Stimulated activated CD8-positive, alpha-beta memory T cell treated with anti-CD3 and anti-CD28 coated beads, Interleukin-12 subunit alpha, Interleukin-12 subunit beta, amount 100 ng/mL, for 24 hours (primary cell): Measurements from ENCODE around the gene MAPK1IP1L.
"Not testable (repeated sequence)": the region's sequence is repeated elsewhere in the genome, so short reads cannot be mapped to it uniquely, and the experiment has no call there.

Source experiments
- DNase-seq: peaks from one replicate; pipeline ENCODE4 v3.0.0-alpha.2; 2020; ENCODE audit errors: extremely low read depth

Gene MAPK1IP1L

DNA sequence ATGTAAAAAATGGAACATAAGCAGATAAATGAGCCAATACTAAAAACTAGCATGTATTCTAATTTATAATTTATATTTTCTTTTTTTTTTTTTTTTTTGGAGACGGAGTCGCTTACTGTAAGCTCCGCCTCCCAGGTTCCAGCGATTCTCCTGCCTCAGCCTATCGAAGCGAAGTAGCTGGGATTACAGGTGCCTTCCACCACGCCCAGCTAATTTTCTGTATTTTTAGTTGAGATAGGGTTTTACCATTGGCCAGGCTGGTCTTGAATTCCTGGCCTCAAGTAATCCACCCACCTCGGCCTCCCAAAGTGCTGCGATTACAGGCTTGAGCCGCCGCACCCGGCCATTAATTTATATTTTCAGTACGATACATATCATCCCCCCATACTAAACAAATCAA lies 2.7 kb downstream of the MAPK1IP1L start:
- no peak for DNase-seq

- no peak for DNase-seq
Observed at GRCh38 chr14:55057919-55058318, 6.5 kb downstream of the MAPK1IP1L start.

DNA sequence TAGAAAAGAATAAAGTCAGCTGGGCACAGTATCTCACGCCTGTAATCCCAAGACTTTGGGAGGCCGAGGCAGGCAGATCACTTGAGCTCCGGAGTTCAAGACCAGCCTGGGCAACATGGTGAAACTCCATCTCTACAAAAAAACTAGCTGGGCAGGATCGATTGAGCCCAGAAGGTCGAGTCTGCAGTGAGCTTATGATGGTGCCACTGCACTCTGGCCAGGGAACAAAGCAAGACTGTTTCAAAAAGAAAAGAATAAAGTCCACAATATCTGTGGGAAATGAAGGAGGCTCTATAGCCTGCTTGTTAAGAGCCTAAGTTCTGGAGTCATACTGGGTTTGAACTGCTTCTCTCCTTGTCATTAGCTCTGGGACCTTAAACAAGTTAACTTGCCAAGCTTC lies 7.9 kb downstream of the MAPK1IP1L start:
- DNase-seq: no peak

GRCh38 chr14:55062517-55063351 lies 11.3 kb downstream of the MAPK1IP1L start:
- no peak for DNase-seq

DNA sequence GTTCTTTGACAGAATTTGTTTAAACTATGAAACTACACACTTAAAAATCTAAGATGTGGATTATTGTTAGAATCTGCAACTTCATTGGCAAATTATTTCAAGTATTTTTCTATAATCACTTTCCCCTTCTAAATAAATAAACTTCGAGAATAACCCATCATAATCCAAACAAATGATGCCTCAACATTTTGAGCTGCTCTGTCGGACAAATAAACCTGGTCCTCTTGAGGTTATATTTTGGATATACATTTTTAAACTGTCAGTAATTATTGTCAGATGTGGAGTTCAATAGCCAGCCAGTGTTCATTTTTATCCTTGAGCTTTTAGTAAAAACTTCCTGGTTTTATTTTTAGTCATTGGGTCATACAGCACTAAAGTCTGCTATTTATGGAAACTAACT lies 13.4 kb downstream of the MAPK1IP1L start:
- DNase-seq: not testable (repeated sequence)

- no peak for DNase-seq
Observed at GRCh38 chr14:55065411-55065810, 14.0 kb downstream of the MAPK1IP1L start.

GRCh38 chr14:55066223-55066622 lies 14.8 kb downstream of the MAPK1IP1L start:
- DNase-seq: no peak

GRCh38 chr14:55070981-55071411 lies 19.5 kb downstream of the MAPK1IP1L start:
- no peak for DNase-seq

- DNase-seq: no peak
Observed at GRCh38 chr14:55071870-55072640, 20.6 kb downstream of the MAPK1IP1L start.

- DNase-seq: no peak
Observed at GRCh38 chr14:55073856-55074255, 22.4 kb downstream of the MAPK1IP1L start.

DNA sequence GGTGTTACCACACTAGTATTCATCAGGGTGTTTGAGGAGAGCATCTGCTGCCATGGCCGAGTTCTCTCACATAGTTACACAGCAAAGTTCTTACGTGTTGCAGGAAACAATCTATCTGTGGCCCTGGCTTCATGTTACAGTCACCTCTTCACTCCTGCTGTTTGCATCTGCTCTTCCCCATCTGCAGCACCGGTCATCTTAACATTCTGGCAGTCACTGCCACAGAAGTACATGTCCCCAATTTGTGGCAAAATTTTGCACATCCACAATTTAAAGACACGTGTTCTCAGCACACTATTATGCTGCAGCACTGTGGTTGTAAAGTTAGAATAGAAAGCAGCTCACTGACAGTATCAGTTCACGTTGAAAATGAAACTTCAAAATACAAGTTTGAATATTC lies 23.2 kb downstream of the MAPK1IP1L start:
- DNase-seq: no peak

- DNase-seq: no peak
Observed at GRCh38 chr14:55075628-55076175, 24.3 kb downstream of the MAPK1IP1L start.

- no peak for DNase-seq
Observed at GRCh38 chr14:55077170-55078151, 26.0 kb downstream of the MAPK1IP1L start.

- not testable (repeated sequence) for DNase-seq
Observed at GRCh38 chr14:55079961-55080360, 28.5 kb downstream of the MAPK1IP1L start.

GRCh38 chr14:55084401-55085059 lies 33.1 kb downstream of the MAPK1IP1L start:
- DNase-seq: no peak

DNA sequence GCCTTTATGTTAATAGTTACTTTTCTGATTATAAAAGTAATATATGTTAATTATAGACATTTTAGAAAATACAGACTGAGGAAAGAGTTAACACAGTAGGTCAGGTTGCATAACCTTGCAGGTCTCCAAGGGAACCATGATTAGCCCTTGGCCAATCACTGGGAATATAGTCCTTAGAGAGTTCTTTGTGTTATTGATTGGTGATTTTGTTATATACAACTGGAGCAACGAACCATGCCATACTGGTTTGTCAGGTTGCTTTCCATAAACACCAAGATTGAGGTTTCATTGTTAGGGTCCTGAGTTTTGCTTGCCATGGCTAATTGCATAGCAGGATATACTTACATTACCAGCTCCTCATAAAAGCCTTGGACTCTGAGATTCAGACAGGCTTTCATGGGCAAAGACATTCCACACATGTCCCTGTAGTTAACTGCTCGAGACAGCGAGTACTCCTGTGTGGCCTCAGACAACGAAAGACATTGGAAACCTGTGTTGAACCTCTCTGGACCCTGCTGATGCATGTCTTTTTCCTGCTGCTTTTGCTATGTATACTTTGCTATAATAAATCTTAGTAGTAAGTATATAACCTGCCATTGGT lies 33.7 kb downstream of the MAPK1IP1L start:
- no peak for DNase-seq

- no peak for DNase-seq
Observed at GRCh38 chr14:55086938-55087337, 35.5 kb downstream of the MAPK1IP1L start.

- DNase-seq: no peak
Observed at GRCh38 chr14:55088356-55088755, 36.9 kb downstream of the MAPK1IP1L start.

DNA sequence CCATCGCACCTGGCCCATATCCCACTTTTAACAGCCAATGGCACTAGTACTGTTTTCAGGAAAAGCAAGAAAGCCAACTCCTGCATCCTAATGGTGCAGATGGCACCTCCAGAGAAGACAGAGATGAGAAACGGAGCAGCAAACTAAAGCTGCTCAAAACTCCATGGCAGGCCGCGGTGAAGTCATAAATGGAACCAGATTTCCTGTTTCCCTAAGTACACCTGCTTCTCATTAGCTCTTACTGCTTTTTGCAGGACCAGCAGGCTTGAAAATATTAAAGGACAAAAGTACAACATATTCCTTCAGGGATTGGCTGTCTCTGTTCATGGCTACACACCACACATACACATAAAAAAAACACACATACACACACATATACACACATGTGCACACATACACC lies 40.9 kb downstream of the MAPK1IP1L start:
- no peak for DNase-seq
